ENCODE results near the gene SEL1L2.

SEL1L2 gene

GRCh38 chr20:13870170-13870748, 120.2 kb downstream of the SEL1L2 start:
- DNase-seq (ENCODE audit: low read depth in 1 of 2, low spot score in 1 of 2), result no peak

GRCh38 chr20:13868331-13868730, 122.1 kb downstream of the SEL1L2 start:
- no peak for DNase-seq (ENCODE audit: low read depth in 1 of 2, low spot score in 1 of 2)

GRCh38 chr20:13865791-13866351, 124.5 kb downstream of the SEL1L2 start:
- no peak for DNase-seq (ENCODE audit: low read depth in 1 of 2, low spot score in 1 of 2)

- DNase-seq (ENCODE audit: low read depth in 1 of 2, low spot score in 1 of 2), result no peak
Measured at GRCh38 chr20:13865156-13865555, 125.3 kb downstream of the SEL1L2 start.

- no peak for DNase-seq (ENCODE audit: low read depth in 1 of 2, low spot score in 1 of 2)
Measured at GRCh38 chr20:13863244-13863643, 127.2 kb downstream of the SEL1L2 start.

GRCh38 chr20:13862245-13862644, 128.2 kb downstream of the SEL1L2 start:
- no peak for DNase-seq (ENCODE audit: low read depth in 1 of 2, low spot score in 1 of 2)

- DNase-seq (ENCODE audit: low read depth in 1 of 2, low spot score in 1 of 2), result no peak
Measured at GRCh38 chr20:13858871-13859270, 131.5 kb downstream of the SEL1L2 start.

GRCh38 chr20:13858439-13858838, 132.0 kb downstream of the SEL1L2 start:
- DNase-seq (ENCODE audit: low read depth in 1 of 2, low spot score in 1 of 2), result no peak

- DNase-seq (ENCODE audit: low read depth in 1 of 2, low spot score in 1 of 2), result no peak
Measured at GRCh38 chr20:13857961-13858360, 132.5 kb downstream of the SEL1L2 start.

GRCh38 chr20:13857304-13857703, 133.1 kb downstream of the SEL1L2 start:
- DNase-seq (ENCODE audit: low read depth in 1 of 2, low spot score in 1 of 2), result no peak

GRCh38 chr20:13856354-13856753, 134.1 kb downstream of the SEL1L2 start:
- no peak for DNase-seq (ENCODE audit: low read depth in 1 of 2, low spot score in 1 of 2)

- DNase-seq (ENCODE audit: low read depth in 1 of 2, low spot score in 1 of 2), result no peak
Measured at GRCh38 chr20:13855613-13856012, 134.8 kb downstream of the SEL1L2 start.

GRCh38 chr20:13852306-13852705, 138.1 kb downstream of the SEL1L2 start:
- DNase-seq (ENCODE audit: low read depth in 1 of 2, low spot score in 1 of 2), result no peak

- no peak for DNase-seq (ENCODE audit: low read depth in 1 of 2, low spot score in 1 of 2)
Measured at GRCh38 chr20:13851279-13851678, 139.1 kb downstream of the SEL1L2 start.

- no peak for DNase-seq (ENCODE audit: low read depth in 1 of 2, low spot score in 1 of 2)
Measured at GRCh38 chr20:13844296-13844695, 146.1 kb downstream of the SEL1L2 start.

GRCh38 chr20:13841206-13841605, 149.2 kb downstream of the SEL1L2 start:
- no peak for DNase-seq (ENCODE audit: low read depth in 1 of 2, low spot score in 1 of 2)

GRCh38 chr20:13840093-13840465, 150.3 kb downstream of the SEL1L2 start:
- DNase-seq (ENCODE audit: low read depth in 1 of 2, low spot score in 1 of 2), result no peak

- DNase-seq (ENCODE audit: low read depth in 1 of 2, low spot score in 1 of 2), result no peak
Measured at GRCh38 chr20:13839421-13840092, 150.9 kb downstream of the SEL1L2 start.

- no peak for DNase-seq (ENCODE audit: low read depth in 1 of 2, low spot score in 1 of 2)
Measured at GRCh38 chr20:13838664-13839063, 151.8 kb downstream of the SEL1L2 start.

- DNase-seq (ENCODE audit: low read depth in 1 of 2, low spot score in 1 of 2), result no peak
Measured at GRCh38 chr20:13831476-13831875, 158.9 kb downstream of the SEL1L2 start.

GRCh38 chr20:13825465-13825864, 164.9 kb downstream of the SEL1L2 start:
- DNase-seq (ENCODE audit: low read depth in 1 of 2, low spot score in 1 of 2), result no peak

- no peak for DNase-seq (ENCODE audit: low read depth in 1 of 2, low spot score in 1 of 2)
Measured at GRCh38 chr20:13824459-13824858, 166.0 kb downstream of the SEL1L2 start.

GRCh38 chr20:13822459-13822858, 168.0 kb downstream of the SEL1L2 start:
- no peak for DNase-seq (ENCODE audit: low read depth in 1 of 2, low spot score in 1 of 2)

All from activated T-helper 1 cell treated with anti-CD3 and anti-CD28 coated beads, Interleukin-2, amount 50 U/mL, for 16 hours (primary cell).